Measurements from ENCODE around the gene KRTAP5-5.
"Not testable (repeated sequence)": the region's sequence is repeated elsewhere in the genome, so short reads cannot be mapped to it uniquely, and the experiment has no call there.

Gene KRTAP5-5

GRCh38 chr11:1607901-1608300, 21.7 kb upstream of the KRTAP5-5 start:
- DNase-seq: not testable (repeated sequence)

DNA sequence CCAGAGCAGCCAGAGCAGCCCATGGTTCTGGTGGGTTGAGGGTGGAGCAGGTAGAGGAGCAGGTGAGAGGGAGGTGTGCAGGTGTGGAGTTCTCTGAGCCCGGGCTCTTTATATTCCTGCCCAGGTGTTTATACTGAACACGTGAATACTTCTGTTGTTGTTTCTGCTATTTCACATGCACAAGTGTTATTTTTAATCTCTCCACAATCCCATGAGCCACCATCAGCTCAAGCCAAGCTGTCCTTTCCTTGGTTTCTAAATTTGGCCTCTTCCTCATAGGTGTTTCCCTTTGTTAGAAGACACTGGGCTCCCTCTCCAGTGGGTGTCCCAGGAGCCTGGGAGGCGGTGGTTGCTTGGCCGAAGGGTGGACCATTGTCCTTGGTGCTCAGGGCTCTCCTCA, 21.2 kb upstream of the KRTAP5-5 start, which contains the start of gene KRTAP5-3:
Gene KRTAP5-3 (minus strand): TSS at position 101 of the 400 bp plus-strand sequence. CDS start 78 bp downstream, at position 23.
- peak; percentile 17 for DNase-seq

DNA sequence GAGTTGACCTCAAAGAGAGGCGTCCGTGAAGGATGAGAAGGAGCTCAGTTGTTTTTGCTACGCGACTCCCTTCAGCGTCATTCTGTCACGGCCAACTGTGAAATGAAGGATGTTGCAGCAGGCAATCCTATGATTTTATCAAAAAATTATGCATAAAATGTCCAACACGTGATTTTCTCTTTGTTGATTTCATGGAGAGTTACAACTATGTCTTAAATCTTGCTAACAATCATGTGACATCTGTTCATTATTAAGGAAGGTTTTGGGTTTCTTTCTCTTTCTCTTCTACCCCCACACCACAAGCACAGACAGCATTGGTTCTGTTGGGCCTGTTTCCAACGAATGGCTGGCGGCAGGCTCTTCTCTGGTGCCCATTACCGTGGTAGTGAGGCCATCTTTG, 11.3 kb upstream of the KRTAP5-5 start:
- no peak for DNase-seq

GRCh38 chr11:1619449-1619848, 10.1 kb upstream of the KRTAP5-5 start:
- no peak for DNase-seq

DNA sequence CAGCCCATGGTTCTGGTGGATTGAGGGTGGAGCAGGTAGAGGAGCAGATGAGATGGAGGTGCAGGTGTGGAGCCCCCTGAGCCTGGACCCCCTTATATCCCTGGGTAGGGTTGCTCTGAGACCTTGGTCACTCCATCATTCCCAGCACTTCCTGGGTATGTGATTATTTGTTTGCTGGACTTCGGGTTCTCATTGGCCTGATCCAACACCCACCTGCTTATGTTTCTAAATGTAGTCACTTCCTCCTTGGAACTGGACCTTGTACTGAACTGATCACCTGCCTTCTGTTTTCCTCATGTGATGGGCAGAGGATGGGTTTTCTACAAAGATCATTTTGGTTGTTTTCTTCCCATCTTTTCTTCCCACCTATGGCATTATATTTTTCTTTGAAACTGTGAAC, 7.5 kb upstream of the KRTAP5-5 start, which contains the start of gene KRTAP5-4:
Gene KRTAP5-4 (minus strand): TSS at position 53 of the 400 bp plus-strand sequence. CDS start 45 bp downstream, at position 8.
- DNase-seq: no peak

GRCh38 chr11:1623716-1624115, 5.9 kb upstream of the KRTAP5-5 start:
- no peak for DNase-seq

- DNase-seq: no peak
Measured at GRCh38 chr11:1624621-1625020, 5.0 kb upstream of the KRTAP5-5 start.

DNA sequence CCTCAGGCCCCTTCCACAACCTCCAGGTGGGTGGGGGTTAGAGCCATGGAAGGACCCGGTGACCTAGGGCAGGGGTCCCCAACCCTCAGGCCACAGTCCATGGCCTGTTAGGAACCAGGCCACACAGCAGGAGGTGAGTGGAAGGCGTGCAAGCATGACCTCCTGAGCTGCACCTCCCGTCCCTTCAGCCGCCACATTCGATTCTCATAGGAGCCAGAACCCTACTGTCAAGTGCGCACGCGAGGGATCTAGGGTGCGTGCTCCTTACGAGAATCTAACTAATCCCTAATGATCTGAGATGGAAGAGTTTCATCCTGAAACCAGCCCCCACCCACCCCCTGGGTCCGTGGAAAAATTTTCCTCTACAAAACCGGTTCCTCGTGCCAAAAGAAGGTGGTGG, 4.0 kb upstream of the KRTAP5-5 start:
- no peak for DNase-seq

DNA sequence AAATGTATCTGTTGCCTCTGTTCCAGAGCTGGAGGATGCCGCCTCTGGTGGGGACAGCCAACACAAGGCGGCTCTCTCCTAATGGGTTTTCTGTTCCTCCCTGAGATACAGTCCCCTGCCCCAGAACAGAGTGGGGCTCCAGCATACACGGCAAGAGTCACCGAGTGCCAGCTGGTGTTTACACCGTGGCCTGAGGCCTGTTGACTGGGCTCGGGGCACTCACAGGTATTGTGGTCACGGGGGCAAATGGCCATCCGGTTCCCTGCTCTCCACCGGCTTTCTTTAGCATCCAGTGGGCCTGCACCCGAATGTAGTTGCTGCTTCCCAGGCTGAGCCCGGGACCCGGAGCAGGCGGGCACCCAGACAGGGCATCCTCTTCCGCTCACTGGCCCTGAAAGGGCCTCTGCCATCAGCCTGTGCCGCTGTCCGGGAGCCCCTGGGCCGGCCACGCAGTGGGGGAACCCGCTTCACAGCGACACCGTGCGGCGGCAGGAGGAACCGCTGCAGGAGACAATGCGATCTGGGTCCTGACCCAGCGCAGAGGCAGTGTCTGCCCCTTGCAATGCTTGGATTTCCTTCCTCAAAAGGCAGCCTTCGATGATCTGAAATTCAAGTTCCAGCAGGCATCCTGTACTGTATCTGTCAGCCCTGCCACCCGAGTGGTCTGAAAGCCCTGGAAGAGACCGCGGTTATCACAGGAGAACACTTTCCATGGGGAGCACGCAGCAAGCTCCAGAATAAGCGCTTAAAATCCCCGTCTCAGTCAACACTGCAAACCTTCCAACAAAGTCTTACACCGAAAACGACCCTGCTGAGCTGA, 859 bp upstream of the KRTAP5-5 start:
- DNase-seq: peak; percentile 50

GRCh38 chr11:1630271-1630670, 696 bp downstream of the KRTAP5-5 start:
- no peak for DNase-seq

- DNase-seq: no peak
Measured at GRCh38 chr11:1631066-1631568, 1.5 kb downstream of the KRTAP5-5 start.

DNA sequence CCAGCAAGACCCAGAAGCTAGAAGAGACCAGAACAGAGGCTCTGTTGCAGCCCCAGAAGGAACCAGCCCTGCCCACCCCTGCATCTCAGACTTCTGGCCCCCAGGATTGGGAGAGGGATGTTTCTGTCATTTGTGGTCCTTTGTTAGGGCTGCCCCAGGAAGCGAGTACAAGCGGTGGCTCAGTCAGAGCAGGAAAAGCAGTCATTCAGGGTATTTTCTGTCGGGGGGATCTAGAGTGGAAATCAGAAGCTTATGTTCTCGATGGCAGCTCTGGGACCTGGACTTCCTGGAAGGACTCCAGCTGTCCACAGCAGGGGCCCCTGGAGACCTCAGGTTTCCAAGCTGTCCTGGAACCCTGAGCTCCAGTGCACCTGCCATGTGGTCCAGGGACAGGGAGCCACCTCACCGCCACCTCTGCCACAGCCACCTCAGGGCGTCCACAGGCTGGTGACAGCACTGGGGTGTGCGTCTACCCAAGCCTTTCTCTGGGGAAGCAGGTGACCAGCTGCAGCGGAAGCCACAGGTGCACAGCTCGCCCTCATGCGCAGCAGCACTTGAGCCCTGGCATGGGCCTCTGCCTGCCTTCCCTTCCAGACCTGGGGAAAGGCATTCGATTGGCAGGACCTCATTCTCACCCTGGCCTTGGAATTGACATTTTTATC, 2.6 kb downstream of the KRTAP5-5 start:
- DNase-seq: peak; percentile 13

GRCh38 chr11:1633864-1634263, 4.3 kb downstream of the KRTAP5-5 start:
- DNase-seq: no peak

- DNase-seq: no peak
Measured at GRCh38 chr11:1636291-1636950, 6.8 kb downstream of the KRTAP5-5 start.

GRCh38 chr11:1637628-1638027, 8.1 kb downstream of the KRTAP5-5 start:
- DNase-seq: no peak

DNA sequence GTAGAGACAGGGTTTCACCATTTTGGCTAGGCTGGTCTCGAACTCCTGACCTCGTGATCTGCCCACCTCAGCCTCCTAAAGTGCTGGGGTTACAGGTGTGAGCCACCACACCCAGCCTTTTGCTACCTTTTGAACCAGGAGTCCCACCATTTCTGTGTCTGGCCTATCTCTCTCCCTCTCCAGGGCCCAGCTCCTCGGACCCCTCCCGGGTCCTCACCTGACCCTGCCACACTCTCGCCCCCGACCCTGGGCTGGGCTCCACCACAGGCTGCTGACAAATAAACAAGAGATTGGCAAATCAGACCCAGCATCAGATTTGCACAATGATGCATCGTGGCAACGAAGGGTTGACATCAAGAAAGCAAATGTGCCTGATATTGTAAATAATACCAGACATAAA, 8.8 kb downstream of the KRTAP5-5 start:
- DNase-seq: no peak

- peak; percentile 91 for DNase-seq
Measured at GRCh38 chr11:1639102-1639620, 9.6 kb downstream of the KRTAP5-5 start.

- peak; percentile 50 for DNase-seq
Measured at GRCh38 chr11:1639666-1640065, 10.1 kb downstream of the KRTAP5-5 start.

DNA sequence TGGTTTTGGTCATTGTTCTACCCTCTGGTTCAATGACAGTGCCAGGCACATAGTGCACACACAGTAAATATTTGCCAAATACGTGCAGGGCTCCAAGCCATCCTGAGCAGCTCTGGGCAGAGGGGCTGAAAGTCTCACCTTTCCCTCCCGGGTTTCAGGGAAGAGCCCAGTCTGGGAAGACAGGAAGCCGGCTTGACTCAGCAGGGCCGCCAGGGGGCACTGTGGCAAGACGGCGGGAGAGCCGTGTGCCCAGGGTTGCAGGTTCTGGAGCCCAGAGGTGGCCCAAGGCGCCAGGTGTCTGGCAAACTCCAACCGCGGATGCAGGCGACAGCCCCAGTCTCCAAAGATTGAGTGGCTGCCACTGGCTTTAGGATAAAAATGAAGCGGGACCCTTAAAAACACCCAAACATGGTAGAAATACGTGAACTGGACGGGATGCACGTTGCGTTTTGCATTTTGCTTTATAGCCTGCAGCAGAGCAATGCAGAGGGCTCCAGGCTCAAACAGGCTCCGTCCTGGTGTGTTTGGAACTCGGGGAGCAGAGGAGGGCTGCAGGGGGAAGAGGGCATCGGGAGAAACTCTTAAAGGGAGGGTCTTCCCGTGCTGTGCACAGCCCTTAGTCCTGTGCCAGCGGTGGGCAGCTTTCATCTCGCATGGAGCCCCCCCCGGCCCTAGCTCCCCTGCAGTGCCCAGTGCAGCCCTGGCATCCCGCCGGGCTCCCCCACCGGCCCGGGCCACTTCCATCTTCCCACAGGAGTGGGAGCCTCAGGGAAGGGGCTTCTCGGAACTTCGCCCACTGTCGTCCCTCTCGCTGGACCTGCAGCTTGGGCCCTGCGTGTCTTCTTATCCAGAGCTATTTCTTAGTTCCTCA, 10.7 kb downstream of the KRTAP5-5 start:
- DNase-seq: peak; percentile 77

DNA sequence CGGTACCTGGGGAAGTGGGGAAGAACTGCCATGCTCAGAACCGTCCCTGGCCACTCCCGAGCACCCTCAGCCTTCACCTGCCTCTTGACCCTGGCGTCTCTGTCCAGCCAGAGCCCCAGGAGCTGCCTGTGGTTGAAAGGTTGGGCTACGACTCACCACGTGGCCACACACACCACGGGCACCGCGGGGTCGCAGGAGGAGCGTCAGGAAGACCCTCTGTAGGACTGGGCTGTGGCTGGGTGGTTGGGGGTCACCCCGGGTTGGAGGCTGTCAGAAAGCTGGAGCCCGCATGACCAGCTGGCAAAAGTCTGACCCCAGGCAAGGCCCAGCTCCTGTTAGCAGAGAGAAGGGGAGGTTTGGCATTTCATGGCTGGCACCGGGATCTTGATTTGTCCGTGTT, 11.5 kb downstream of the KRTAP5-5 start:
- no peak for DNase-seq

GRCh38 chr11:1642288-1643145, 12.9 kb downstream of the KRTAP5-5 start:
- no peak for DNase-seq

All from NCI-H146 (cell line).